Ishikawa (cell line): Measurements from ENCODE around the gene GATA3.

Experiments
- CEBPB ChIP-seq: IDR thresholded peaks from 2 replicates; pipeline ENCODE4 v1.6.1; 2012
- CREB1 ChIP-seq: IDR thresholded peaks from 2 replicates; pipeline ENCODE4 v1.6.1; 2012; ENCODE audit warnings: low read depth
- EGR1 ChIP-seq: IDR thresholded peaks from 2 replicates; pipeline ENCODE4 v1.6.1; 2012
- EP300 ChIP-seq: IDR thresholded peaks from 2 replicates; pipeline ENCODE4 v1.6.1; 2012; ENCODE audit warnings: borderline replicate concordance
- FOXM1 ChIP-seq: IDR thresholded peaks from 2 replicates; pipeline ENCODE4 v1.6.1; 2012; ENCODE audit warnings: low read depth, borderline replicate concordance
- NFIC ChIP-seq: IDR thresholded peaks from 2 replicates; pipeline ENCODE4 v1.6.1; 2012
- RAD21 ChIP-seq: IDR thresholded peaks from 2 replicates; pipeline ENCODE4 v1.6.1; 2012; ENCODE audit warnings: low read depth
- TAF1 ChIP-seq: IDR thresholded peaks from 2 replicates; pipeline ENCODE4 v1.6.1; 2012; ENCODE audit warnings: low read depth, mild to moderate bottlenecking
- TCF12 ChIP-seq: IDR thresholded peaks from 2 replicates; pipeline ENCODE4 v1.6.1; 2012; ENCODE audit warnings: low read depth
- TEAD4 ChIP-seq: IDR thresholded peaks from 2 replicates; pipeline ENCODE4 v1.6.1; 2012
- YY1 ChIP-seq: IDR thresholded peaks from 2 replicates; pipeline ENCODE4 v1.6.1; 2012; ENCODE audit warnings: low read depth
- ZBTB7A ChIP-seq: IDR thresholded peaks from 2 replicates; pipeline ENCODE4 v1.6.1; 2012; ENCODE audit warnings: low read depth
- TF ChIP-seq, protein P1 (sequence below): IDR thresholded peaks from 2 replicates; pipeline ENCODE4 v1.6.1; 2012
- TF ChIP-seq, protein P2 (sequence below): IDR thresholded peaks from 2 replicates; pipeline ENCODE4 v1.6.1; 2012
- TF ChIP-seq, protein P3 (sequence below): IDR thresholded peaks from 2 replicates; pipeline ENCODE4 v1.6.1; 2012; ENCODE audit warnings: low read depth, mild to moderate bottlenecking

The GATA3 gene

DNA sequence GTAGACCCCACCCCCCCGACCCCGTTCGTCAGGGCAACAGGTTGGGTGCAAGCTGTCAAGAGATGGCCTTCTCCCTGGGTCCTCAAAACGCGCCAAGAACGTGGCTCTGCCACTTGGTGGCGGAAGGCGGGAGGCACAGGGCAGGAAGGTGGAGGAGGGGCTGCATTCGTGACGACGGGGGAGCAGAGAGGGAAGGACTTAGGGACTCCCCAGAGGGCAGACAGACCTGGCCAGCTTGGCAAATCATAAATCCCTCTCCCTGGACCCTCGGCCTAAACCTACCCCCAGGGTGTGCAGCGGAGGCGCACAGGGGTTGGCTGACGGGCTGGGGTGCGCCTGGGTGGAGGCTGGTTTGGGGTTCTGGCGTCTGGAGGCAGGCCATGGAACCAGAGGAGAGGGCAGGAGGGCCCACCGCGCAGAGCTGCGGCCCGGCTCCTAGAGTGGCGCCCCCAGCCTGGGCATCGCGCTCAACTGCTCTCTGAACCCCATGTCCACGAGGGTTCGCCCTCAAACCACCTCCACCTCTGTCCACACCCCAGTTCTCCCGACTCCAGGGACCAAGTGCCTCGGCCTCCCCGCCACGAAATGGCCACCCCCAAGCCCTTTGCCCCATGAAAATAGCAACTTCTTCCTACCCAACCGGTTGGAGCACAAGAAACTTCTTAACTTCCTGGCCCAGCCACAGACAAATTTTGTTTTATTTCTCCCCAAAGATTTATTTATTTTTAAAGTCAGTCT lies 10.8 kb upstream of the GATA3 start:
- TF ChIP-seq YY1 (no peak), EGR1 (no peak)
- TF ChIP-seq, protein P1, sequence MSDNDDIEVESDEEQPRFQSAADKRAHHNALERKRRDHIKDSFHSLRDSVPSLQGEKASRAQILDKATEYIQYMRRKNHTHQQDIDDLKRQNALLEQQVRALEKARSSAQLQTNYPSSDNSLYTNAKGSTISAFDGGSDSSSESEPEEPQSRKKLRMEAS = 0 out of 2 replicates have a peak, but pooled peaks have one; percentile 21

DNA sequence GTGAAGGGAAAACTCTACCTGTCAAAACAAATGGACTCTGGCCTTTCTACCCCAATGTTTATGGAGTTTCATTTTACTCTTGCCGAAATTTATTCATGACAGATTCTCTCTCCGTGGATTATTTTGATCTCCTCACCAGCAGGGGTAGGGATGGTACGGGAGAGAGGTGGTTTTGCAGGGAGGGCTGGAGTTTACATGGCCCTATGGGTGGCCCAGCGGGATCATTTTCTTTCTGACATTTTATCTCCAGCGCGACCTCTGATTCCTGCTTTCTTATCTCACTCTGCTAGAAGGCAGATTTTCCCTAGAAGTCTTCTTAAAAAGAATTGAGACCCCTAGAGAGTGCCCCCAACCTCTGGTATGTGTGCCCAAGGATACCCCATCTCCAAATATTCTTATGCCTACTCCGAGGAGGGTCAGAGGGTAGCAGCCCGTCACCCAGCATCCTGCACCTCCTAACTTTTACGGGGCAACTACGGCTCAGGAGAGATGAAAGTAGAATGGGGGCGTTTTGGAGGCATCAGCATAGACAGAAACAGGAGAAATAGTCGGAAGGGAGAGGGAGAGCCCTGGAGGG lies 10.1 kb upstream of the GATA3 start:
- TF ChIP-seq NFIC = no peak
- TF ChIP-seq YY1 = no peak
- TF ChIP-seq CEBPB = no peak
- TF ChIP-seq, protein P1 = no peak
- TF ChIP-seq EGR1 = no peak

DNA sequence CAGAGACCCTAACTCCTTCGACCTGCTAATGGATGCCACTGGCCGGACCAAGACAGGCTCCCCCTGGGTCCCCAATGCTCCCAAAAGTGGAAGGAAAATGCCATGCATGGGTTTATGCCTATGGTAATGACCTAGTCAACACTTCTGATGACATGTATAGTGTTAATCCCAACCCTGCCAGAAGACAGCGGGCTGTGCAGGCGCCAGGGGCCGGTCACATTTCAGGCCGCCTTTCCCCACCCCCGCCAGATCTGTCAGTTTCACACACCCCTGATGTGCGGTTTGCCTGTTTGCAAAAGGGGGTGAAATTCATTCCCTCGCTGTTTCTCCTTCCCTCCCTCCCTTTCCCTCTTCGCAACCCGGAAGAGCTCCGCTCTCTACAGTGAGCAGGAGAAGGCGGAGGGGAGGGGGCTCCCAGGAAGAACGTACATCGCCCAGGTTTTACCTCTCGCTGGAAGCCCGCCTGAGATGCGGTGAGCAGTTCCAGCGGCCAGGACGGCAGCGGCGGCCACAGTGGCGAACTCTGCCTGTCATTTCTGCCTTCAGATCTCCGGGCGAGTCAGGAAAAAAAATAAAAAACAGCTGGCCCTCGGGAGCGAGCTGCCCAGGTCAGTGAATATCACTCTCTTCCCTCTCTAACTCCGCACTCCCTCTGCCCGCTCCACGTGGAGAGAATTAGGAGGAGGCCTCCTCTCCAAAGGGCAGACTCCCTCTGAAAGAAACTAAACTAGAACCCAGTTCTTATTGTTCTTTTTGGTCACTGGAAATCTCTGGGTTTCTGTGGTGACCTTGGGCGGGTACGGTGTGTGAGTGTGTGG lies 9.4 kb upstream of the GATA3 start:
- TF ChIP-seq EP300 (no peak), YY1 (no peak), TEAD4 (no peak), CEBPB (no peak), EGR1 (no peak), CREB1 (no peak), FOXM1 (no peak), TAF1 (no peak), RAD21 (no peak), NFIC (no peak), ZBTB7A (no peak), TCF12 (no peak)
- TF ChIP-seq, protein P2, sequence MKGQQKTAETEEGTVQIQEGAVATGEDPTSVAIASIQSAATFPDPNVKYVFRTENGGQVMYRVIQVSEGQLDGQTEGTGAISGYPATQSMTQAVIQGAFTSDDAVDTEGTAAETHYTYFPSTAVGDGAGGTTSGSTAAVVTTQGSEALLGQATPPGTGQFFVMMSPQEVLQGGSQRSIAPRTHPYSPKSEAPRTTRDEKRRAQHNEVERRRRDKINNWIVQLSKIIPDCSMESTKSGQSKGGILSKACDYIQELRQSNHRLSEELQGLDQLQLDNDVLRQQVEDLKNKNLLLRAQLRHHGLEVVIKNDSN = no peak
- TF ChIP-seq, protein P3, sequence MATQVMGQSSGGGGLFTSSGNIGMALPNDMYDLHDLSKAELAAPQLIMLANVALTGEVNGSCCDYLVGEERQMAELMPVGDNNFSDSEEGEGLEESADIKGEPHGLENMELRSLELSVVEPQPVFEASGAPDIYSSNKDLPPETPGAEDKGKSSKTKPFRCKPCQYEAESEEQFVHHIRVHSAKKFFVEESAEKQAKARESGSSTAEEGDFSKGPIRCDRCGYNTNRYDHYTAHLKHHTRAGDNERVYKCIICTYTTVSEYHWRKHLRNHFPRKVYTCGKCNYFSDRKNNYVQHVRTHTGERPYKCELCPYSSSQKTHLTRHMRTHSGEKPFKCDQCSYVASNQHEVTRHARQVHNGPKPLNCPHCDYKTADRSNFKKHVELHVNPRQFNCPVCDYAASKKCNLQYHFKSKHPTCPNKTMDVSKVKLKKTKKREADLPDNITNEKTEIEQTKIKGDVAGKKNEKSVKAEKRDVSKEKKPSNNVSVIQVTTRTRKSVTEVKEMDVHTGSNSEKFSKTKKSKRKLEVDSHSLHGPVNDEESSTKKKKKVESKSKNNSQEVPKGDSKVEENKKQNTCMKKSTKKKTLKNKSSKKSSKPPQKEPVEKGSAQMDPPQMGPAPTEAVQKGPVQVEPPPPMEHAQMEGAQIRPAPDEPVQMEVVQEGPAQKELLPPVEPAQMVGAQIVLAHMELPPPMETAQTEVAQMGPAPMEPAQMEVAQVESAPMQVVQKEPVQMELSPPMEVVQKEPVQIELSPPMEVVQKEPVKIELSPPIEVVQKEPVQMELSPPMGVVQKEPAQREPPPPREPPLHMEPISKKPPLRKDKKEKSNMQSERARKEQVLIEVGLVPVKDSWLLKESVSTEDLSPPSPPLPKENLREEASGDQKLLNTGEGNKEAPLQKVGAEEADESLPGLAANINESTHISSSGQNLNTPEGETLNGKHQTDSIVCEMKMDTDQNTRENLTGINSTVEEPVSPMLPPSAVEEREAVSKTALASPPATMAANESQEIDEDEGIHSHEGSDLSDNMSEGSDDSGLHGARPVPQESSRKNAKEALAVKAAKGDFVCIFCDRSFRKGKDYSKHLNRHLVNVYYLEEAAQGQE = no peak
- TF ChIP-seq, protein P1 = no peak

DNA sequence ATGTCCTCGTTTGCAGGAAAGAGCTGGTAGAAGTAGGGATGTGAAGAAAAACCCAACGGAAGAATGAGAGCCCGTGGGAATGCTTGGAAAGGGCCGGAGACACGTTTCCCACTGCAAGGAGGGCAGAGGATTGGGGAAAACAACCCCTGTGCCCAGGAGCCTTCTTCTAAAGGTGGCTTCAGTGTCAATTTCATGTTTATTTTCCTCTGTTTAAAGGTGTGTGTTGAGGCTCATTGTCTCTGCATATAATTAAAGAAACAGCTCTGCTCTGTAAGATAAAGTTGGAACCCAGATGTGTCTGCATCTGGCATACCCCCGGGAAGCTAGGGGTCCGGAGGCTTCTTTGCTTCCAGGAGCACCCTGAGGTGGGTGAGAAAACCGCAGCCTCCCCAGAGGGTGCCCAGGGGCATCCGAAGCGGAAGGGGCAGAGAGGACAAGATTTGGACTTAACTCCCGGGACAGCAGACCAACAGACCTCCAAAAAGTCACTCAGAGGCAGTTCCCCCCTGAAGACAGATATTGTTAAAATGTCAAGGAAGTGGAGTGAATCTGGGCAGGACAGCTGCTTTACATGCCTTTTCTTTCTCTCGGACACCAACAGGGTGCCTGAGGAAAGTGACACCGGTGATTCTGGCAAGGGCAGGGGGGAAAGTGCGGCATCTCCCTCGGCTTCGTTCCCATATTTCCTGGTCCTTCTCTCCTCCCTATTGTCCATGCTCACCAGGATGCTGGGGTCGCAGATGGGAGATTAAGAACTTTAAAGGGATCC lies 8.6 kb upstream of the GATA3 start:
- TF ChIP-seq RAD21 = no peak
- TF ChIP-seq, protein P3 = no peak

DNA sequence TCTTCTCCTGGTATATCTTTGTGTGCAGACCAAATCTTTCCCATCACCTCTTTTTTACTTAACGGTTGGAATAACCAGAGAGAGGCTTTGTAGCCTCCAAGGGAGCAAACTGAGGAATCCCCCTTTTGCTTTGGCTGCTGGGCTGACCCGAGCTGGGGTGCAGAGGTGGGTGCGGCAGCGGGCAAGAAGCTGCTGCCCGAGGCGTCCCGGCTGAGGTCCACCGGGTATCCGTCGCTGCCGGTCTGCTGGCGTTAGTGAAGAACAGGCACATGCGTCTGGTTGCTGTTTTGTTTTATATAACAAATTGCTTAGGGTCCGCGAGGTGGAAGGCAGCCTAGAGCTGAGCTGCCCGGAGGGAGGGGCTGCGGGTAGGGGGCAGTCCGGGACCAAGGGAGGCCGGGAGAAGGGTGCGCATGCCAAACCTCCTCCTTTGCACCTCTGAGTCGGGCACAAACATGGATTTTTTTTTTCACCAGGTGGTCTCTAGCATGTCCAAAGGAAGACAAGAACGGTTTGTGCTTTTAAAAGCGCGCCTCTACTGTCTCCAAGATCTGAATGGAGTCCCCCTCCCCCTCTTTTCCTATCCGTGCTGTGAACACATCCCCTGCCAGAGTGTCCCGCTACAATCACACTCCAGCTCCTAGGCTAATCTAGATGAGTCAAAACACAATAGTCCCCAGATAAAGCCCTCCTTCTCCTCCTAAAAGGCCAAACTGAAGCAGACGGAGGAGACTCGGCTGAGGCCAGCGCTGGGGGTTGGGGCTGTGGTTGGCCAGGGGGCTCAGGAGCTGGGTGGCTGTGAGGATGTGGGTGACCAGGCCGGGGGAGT lies 6.8 kb upstream of the GATA3 start:
- no peak for TF ChIP-seq RAD21
- no peak for TF ChIP-seq ZBTB7A
- no peak for TF ChIP-seq YY1
- TF ChIP-seq CREB1 = no peak
- no peak for TF ChIP-seq CEBPB
- TF ChIP-seq, protein P2 = no peak
- TF ChIP-seq, protein P1 = no peak
- TF ChIP-seq NFIC = no peak
- no peak for TF ChIP-seq TCF12
- TF ChIP-seq FOXM1 = no peak
- TF ChIP-seq EP300 = no peak
- no peak for TF ChIP-seq TEAD4
- TF ChIP-seq, protein P3 = no peak
- TF ChIP-seq TAF1 = no peak
- no peak for TF ChIP-seq EGR1
